Measurements from ENCODE around the gene CD3E. TPM values are rescaled to one million over a fixed set of nuclear protein-coding genes. Genes with fewer than 3 reads are reported as not detected.

The CD3E gene
- total and polyA plus RNA-seq, 2 of the 13 experiments (the other 11 are each of a cell fraction or from before 2014, with no cell fraction given) = not detected

DNA sequence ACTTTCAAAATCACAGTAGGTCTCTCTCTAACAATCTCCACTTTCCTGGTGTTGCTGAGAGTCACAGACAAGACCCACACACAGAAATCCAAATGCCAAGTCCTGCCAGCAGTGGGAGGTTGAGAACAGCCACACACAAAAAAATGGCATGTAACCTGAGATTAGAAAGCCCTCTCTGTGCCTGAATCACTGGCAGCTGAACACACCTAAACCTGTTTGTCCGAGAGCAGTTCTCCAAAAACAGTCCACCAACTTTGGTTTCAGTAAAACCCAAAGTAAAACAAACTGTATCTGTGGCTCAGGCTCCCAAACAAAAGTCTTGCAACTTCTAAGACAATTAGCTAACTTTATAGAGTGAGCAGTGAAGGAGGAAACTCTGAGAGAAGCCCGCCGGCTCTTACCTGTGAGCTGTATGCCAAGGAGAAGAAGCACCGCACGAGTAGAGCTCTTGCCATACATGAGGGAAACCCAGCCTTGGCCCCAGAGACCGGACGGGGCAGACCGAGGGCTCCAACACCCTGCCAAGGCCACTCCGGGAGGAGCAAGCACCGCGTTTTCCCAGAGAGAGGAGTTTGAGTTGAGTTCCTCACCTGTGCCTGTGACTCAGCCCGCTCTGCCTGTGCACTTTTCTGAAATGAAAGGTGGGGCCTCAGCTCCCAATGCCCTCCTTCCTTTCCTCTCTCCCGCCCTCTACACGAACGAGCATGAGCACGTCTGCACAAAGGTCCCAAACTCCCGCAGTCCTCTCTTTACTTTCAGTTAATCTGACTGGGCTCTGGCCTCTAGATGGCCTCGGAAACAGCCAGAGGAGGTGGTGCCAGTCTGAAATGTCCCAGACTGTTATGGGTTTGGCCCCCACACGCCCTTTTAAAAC, 40.6 kb upstream of the CD3E start, which contains the start of gene MPZL2 (continued):
- TF ChIP-seq, protein P1, sequence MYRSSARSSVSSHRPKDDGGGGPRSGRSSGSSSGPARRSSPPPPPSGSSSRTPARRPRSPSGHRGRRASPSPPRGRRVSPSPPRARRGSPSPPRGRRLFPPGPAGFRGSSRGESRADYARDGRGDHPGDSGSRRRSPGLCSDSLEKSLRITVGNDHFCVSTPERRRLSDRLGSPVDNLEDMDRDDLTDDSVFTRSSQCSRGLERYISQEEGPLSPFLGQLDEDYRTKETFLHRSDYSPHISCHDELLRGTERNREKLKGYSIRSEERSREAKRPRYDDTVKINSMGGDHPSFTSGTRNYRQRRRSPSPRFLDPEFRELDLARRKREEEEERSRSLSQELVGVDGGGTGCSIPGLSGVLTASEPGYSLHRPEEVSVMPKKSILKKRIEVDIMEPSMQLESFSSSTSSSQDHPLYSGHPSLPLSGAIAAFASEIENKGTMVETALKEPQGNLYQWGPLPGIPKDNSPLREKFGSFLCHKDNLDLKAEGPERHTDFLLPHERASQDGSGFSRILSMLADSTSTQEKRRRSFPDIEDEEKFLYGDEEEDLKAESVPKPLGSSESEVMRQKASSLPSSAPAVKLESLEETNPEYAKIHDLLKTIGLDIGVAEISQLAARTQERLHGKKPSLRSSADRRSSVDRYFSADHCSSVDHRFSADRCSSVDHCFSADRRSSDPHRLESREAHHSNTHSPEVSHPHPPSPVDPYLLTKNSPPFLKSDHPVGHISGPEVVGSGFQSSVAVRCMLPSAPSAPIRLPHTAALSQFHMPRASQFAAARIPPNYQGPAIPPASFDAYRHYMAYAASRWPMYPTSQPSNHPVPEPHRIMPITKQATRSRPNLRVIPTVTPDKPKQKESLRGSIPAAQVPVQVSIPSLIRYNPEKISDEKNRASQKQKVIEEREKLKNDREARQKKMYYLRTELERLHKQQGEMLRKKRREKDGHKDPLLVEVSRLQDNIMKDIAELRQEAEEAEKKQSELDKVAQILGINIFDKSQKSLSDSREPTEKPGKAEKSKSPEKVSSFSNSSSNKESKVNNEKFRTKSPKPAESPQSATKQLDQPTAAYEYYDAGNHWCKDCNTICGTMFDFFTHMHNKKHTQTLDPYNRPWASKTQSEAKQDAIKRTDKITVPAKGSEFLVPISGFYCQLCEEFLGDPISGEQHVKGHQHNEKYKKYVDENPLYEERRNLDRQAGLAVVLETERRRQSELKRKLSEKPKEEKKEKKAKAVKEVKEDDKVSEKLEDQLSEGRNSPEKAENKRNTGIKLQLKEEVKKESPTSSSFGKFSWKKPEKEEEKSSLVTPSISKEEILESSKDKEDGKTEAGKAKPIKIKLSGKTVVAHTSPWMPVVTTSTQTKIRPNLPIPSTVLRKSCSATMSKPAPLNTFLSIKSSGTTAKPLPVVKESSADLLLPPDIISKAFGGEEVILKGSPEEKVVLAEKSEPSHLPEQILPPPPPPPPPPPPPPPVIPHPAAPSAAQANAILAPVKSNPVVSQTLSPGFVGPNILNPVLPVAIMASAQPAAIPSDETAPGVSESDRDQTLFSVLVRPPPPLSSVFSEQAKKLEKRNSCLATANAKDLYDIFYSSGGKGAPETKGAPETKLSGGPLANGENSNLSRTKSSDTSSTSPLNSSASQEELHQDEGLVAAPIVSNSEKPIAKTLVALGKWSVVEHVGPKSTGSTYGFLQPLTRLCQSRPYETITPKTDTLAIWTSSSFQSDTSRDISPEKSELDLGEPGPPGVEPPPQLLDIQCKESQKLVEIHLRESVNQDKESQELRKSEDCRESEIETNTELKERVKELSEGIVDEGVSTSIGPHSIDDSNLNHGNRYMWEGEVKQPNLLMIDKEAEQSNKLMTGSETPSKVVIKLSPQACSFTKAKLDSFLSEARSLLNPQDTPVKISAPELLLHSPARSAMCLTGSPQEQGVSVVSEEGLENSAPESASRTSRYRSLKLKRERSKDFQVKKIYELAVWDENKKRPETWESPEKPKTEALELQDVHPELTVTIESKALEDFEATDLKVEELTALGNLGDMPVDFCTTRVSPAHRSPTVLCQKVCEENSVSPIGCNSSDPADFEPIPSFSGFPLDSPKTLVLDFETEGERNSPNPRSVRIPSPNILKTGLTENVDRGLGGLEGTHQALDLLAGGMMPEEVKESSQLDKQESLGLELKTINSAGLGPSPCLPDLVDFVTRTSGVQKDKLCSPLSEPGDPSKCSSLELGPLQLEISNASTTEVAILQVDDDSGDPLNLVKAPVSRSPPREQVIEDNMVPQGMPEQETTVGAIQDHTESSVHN (CRISPR knock-in tag; IDR thresholded peaks at IDR 0.05) = no peak
- TF ChIP-seq ZNF451 (CRISPR knock-in tag; IDR thresholded peaks at IDR 0.05) = no peak
- TF ChIP-seq ZFAT (CRISPR knock-in tag; conservative IDR thresholded peaks at IDR 0.05) = no peak
- TF ChIP-seq ZBTB49 (CRISPR knock-in tag; IDR thresholded peaks at IDR 0.05; ENCODE audit: borderline replicate concordance) = no peak
- no peak for TF ChIP-seq CEBPB (IDR thresholded peaks at IDR 0.05; ENCODE audit: borderline replicate concordance, low read depth, low read length)
- no peak for TF ChIP-seq GABPA (IDR thresholded peaks at IDR 0.05; ENCODE audit: low read depth, low read length)
- no peak; the same call in 1 of the 2 replicates for TF ChIP-seq GABPA (CRISPR knock-in tag; IDR thresholded peaks at IDR 0.05; ENCODE audit: low read depth)
- no peak for TF ChIP-seq HIC2 (CRISPR knock-in tag; IDR thresholded peaks at IDR 0.05; ENCODE audit: low read depth)
